Cardiac muscle cell (in vitro differentiated cells and primary cell): ENCODE measurements around the gene KRT76. TPM values are rescaled to one million over a fixed set of nuclear protein-coding genes. Genes with fewer than 3 reads are reported as not detected.

Experiments
- DNase-seq, 2 donors: peaks; one replicate each; pipeline versions ENCODE4 v3.0.0 to v3.0.0-alpha.2; 2010 to 2017; ENCODE audit warnings: low read depth in 1 of 2, low spot score in 1 of 2
- H3K27ac ChIP-seq: fragments of 200-600 bp; sonication (generic); 2 replicates; pipeline ENCODE4 v1.5.1; 2016
- H3K27me3 ChIP-seq: fragments of 200-600 bp; sonication (generic); 2 replicates; pipeline ENCODE4 v1.6.0; 2016; ENCODE audit warnings: control low read depth
- H3K36me3 ChIP-seq: fragments of 200-600 bp; sonication (generic); 2 replicates; pipeline ENCODE4 v1.5.1; 2016; ENCODE audit warnings: control low read depth
- H3K4me1 ChIP-seq: fragments of 200-600 bp; sonication (generic); 2 replicates; pipeline ENCODE4 v1.8.1; 2017; ENCODE audit warnings: low read depth, mild to moderate bottlenecking, mixed run types
- H3K4me3 ChIP-seq: fragments of 200-600 bp; sonication (generic); 2 replicates; pipeline ENCODE4 v1.5.1; 2016; ENCODE audit warnings: mild to moderate bottlenecking
- H3K9me3 ChIP-seq: fragments of 200-600 bp; sonication (generic); 2 replicates; pipeline ENCODE4 v1.5.1; 2017; ENCODE audit warnings: low read depth, mild to moderate bottlenecking, control low read depth
- polyA plus RNA-seq: library from polyadenylated mRNA; unstranded; fragments of >200 nt; fragmentation: Nextera tagmentation; extraction: Ambion mirVana; gene quantifications from 2 replicates; pipeline ENCODE4 v1.2.1, GENCODE V29; 2016
- total RNA-seq: library from RNA; depleted of rRNA; stranded (reverse); fragments of >200 nt; gene quantifications from 2 replicates; pipeline ENCODE4 v1.2.3, GENCODE V29; 2016
- TF ChIP-seq, protein P1 (sequence below): IDR thresholded peaks from 2 replicates; pipeline ENCODE4 v1.5.1; 2012; ENCODE audit warnings: low read depth, mild to moderate bottlenecking, low read length

KRT76 gene
- total and polyA plus RNA-seq, 2 experiments from 2014 or later: not detected

GRCh38 chr12:52789637-52790426 is 12.7 kb upstream of the KRT76 start:
- peak in 1 of 2 donors; percentile 10 for DNase-seq
- Histone ChIP-seq H3K36me3 (no peaks in the 10 kb centered on the region), H3K27ac (no peak overlapping the region), H3K9me3 (no peaks in the 10 kb centered on the region), H3K4me1 (no peaks in the 10 kb centered on the region), H3K27me3 (peaks cover 39% of the 10 kb centered on the region), H3K4me3 (no peak overlapping the region)
- TF ChIP-seq, protein P1, sequence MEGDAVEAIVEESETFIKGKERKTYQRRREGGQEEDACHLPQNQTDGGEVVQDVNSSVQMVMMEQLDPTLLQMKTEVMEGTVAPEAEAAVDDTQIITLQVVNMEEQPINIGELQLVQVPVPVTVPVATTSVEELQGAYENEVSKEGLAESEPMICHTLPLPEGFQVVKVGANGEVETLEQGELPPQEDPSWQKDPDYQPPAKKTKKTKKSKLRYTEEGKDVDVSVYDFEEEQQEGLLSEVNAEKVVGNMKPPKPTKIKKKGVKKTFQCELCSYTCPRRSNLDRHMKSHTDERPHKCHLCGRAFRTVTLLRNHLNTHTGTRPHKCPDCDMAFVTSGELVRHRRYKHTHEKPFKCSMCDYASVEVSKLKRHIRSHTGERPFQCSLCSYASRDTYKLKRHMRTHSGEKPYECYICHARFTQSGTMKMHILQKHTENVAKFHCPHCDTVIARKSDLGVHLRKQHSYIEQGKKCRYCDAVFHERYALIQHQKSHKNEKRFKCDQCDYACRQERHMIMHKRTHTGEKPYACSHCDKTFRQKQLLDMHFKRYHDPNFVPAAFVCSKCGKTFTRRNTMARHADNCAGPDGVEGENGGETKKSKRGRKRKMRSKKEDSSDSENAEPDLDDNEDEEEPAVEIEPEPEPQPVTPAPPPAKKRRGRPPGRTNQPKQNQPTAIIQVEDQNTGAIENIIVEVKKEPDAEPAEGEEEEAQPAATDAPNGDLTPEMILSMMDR: no peak

DNA sequence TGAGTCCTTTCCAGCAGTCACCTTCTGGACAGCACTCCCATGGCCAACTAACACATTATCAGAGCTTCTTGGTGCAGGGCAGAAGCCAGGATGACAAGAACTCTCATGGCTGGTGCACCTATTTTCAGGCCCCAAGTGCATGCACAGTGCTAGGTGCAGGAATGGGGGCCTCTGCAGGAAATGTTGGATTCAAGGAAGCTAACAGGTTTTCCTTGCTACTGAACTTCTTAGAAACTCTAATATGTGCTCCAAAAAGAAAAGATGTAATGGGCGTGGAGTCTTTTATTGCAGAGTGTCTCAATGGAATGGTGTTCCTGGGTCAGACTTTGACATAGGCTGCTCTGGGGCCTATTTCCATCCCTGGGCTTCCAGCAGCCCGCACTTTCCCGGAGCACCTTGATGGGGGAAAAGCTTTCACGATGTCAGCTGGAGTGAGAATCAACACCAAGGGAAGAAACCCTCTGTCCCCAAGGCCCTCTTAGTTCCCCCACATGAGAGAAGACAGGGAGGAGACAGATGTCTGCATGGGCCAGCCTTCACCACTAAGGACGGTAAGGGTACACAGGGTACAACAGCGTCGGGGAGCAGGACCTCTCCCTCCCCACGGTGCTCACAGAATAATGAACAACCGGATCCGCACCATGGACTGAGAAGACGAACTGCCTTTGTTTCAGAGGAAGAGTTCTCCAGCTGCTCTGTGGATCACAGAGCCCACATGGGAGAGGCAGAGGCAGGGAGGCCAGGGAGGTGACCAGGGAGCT is 11.9 kb upstream of the KRT76 start:
- peaks cover 40% of the 10 kb centered on the region for H3K27me3 ChIP-seq
- TF ChIP-seq, protein P1: no peak
- DNase-seq: no peak

DNA sequence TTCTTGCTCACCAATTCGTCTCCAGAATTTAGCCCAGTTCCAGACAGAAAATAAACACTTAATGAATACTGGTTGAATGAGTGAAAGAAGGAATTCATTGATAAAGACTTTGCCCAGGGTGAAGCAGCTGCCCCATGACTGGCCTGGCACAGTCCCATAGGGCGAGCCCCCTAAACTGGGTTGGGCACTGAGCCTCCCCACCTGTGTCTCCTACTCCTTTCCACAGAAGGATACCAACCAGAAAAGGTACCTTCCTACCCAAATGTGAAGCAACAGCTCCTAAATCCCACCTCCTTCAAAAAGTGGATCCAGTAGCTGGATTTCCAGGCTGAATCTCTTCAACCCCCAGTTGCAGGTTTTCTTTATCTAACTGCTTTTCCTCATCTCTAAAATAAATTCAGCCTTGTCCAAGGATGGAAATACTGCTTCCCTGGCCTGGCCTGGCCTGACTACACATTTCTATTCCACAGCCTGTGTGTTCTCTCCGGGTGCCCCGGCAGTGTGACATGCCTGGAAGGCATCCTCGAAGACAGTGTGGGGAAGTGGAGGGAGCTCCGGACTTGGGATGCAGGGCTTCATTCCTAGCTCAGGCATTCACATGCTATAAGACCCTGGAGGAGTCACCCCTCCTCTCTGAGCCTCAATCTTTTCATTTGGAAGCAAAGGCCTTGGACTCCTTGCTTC is 11.2 kb upstream of the KRT76 start:
- Histone ChIP-seq H3K27ac (no peak overlapping the region), H3K27me3 (peaks cover 46% of the 10 kb centered on the region), H3K4me3 (no peak overlapping the region), H3K4me1 (no peaks in the 10 kb centered on the region), H3K9me3 (no peaks in the 10 kb centered on the region), H3K36me3 (no peaks in the 10 kb centered on the region)
- TF ChIP-seq, protein P1: no peak
- DNase-seq: no peak

More for the DNA sequence above, 11.9 kb upstream of the KRT76 start:
- H3K4me1 ChIP-seq: no peaks in the 10 kb centered on the region
- H3K9me3 ChIP-seq: no peaks in the 10 kb centered on the region
- no peaks in the 10 kb centered on the region for H3K36me3 ChIP-seq
- no peak overlapping the region for H3K4me3 ChIP-seq
- H3K27ac ChIP-seq: no peak overlapping the region

- no peak for DNase-seq
- Histone ChIP-seq H3K4me1 (no peaks in the 10 kb centered on the region), H3K27me3 (peaks cover 39% of the 10 kb centered on the region), H3K27ac (no peak overlapping the region), H3K9me3 (no peaks in the 10 kb centered on the region), H3K36me3 (no peaks in the 10 kb centered on the region), H3K4me3 (no peak overlapping the region)
- TF ChIP-seq, protein P1: no peak
Observed at GRCh38 chr12:52787324-52788191, 10.4 kb upstream of the KRT76 start.

GRCh38 chr12:52784909-52785308 is 7.8 kb upstream of the KRT76 start:
- Histone ChIP-seq H3K36me3 (no peaks in the 10 kb centered on the region), H3K27me3 (peaks cover 43% of the 10 kb centered on the region)
- TF ChIP-seq, protein P1: no peak

More at GRCh38 chr12:52784909-52785308, 7.8 kb upstream of the KRT76 start:
- Histone ChIP-seq H3K4me1 (no peaks in the 10 kb centered on the region), H3K27ac (no peak overlapping the region), H3K4me3 (no peak overlapping the region), H3K9me3 (no peaks in the 10 kb centered on the region)
- no peak for DNase-seq
